Suppressor macrophage treated with lipopolysaccharide for 1 hour (primary cell): ENCODE results near the gene HSFX3.
"Not testable (repeated sequence)": the region's sequence is repeated elsewhere in the genome, so short reads cannot be mapped to it uniquely, and the experiment has no call there.

ENCODE experiments used
- DNase-seq, 3 donors: peaks; one replicate each; pipeline ENCODE4 v3.0.0-alpha.2; 2020 to 2022

The HSFX3 gene, protein sequence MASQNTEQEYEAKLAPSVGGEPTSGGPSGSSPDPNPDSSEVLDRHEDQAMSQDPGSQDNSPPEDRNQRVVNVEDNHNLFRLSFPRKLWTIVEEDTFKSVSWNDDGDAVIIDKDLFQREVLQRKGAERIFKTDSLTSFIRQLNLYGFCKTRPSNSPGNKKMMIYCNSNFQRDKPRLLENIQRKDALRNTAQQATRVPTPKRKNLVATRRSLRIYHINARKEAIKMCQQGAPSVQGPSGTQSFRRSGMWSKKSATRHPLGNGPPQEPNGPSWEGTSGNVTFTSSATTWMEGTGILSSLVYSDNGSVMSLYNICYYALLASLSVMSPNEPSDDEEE

DNA sequence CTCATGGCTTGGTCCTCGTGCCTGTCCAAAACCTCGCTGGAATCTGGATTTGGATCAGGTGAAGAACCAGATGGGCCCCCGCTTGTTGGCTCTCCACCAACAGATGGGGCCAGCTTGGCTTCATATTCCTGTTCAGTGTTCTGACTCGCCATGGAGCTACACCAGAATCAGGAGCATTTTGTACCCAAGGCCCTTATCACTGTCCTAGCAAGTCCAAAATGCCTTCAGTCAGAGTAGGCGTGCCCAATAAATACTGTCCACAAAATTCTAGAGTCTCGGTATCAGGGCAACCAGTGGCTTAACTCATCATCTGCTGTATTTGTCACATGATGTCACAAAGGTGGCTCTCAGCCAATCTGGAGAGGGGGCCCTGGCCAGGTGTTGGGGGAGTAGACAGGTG lies at the start of gene HSFX3:
Gene HSFX3, minus strand, starts transcription at position 224 of the 400 bp plus-strand sequence. Its CDS starts 72 bp downstream, at position 152.
- DNase-seq, result not testable (repeated sequence)

DNA sequence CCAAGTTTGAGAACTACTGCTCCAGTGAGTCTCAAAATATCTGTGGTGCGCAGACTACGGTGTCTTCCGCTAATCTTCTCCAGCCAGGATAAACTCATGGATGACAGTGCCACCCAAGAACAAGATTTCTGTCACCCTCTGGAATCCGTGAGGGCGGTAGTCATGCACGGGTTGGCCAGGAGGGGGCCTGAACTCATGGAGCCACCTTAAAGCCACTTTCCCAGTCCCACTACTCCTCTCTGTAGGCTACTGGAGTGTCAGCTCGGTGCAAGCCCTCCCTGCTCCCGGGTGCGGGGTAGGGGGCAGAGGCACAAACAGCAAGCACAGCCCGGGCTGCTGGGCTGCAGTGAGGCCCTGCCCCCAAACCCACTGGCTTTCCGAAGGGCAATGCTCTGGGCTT lies 48.9 kb upstream of the HSFX3 start:
- DNase-seq, result not testable (repeated sequence)

DNA sequence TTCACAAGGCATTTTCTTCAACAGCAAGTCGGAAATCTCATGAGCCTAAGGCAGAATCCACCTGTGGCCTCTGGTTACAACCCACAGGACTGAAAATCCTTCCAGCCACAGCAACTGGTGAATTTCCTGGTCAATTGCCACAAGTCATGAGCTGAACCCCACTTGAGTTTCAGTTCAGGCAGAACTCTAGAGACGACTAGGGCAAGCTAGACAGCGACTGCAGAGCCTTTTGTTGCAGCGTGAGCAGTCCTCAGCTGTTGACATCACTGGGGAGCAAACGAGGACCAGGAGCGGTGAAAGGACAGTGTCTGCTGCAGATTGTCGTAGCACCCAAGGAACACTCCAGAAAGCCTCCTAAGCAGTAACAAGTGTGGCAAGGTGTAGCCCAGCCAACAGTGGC lies 46.2 kb upstream of the HSFX3 start:
- DNase-seq, result not testable (repeated sequence)

DNA sequence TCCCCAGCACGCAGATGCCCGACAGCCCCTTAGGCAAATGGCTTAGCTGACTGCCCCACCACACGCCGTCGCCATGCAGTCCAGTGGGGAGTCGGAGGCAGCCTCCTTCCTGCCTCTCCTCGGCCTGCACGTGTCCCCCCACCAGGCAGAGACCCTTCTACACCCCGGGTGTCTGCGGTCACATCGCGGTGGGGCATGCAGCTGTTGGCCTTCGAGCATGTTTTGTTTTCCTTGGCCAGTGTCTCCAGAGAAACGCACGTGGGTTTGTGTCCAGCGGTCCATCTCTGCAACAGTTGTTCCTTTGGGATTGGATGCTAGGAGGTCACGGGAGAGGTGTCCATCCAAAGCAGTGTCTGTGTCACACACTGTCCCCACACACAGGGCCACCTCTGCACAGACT lies 45.5 kb upstream of the HSFX3 start, which contains the start of gene HSFX2:
Gene HSFX2, minus strand, starts transcription at position 101 of the 400 bp plus-strand sequence. CDS start 614 bp downstream, outside the sequence.
- DNase-seq, result not testable (repeated sequence)

DNA sequence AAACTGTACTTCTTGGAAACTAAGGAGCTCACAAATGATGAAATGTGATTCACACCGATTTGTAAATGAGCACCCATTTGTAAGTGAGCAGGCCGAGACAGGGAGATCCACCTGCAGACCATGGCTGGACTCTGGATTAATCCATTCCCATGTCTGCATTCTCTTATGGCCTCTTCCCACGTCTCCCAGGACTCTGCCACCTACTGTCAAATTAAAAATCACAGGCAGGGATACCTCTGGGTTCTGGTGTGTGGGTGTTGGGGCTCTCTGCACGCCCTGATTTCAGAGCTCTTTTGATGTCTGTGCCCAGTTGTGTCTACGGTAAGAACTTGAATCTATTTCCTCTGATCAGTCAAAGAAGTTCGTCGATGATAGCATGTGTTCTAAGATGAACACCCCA lies 41.3 kb upstream of the HSFX3 start:
- not testable (repeated sequence) for DNase-seq

DNA sequence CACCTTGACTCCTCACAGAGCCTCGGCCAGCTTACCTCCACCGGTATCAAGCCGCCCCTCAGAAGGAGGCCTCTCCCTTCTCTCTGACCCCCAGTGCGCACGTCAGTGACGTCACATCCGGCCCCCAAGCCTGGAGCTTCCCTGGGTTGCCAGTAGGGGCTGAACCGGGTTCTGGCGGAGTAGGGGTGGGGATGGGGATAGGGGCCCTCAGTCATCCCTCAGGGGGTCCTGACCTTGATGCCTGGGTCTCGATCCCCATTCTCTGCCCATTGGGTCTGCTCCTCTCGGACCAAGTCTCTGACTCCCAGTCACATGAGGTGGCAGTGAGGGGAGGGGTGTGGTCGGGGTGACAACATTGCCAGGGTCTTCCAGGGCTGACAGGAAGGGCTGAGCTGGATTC lies 37.6 kb upstream of the HSFX3 start, which contains the start of gene MAGEA9B:
Gene MAGEA9B, minus strand, starts transcription at position 101 of the 400 bp plus-strand sequence. CDS start 4,280 bp downstream, outside the sequence.
- DNase-seq, result not testable (repeated sequence)

DNA sequence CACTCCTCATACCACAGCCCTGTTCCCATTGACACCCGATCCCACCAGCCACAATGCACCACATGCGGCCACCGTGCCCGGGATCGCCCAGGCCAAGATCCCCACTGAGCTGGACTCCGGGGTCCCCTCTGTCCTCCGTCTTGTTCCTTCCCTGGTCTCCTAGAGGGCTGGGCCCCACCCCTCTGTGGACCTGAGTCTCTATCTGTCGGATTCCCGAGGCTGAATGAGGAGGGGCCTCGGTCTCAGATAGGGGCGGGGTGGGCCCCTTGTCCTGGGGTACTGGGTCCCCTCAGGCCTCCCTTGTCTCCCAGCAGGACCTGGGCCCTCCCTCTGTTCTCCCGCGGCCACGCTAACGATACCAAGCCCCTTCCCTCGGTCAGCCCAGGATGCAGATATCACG lies 35.9 kb upstream of the HSFX3 start:
- DNase-seq, result not testable (repeated sequence)

DNA sequence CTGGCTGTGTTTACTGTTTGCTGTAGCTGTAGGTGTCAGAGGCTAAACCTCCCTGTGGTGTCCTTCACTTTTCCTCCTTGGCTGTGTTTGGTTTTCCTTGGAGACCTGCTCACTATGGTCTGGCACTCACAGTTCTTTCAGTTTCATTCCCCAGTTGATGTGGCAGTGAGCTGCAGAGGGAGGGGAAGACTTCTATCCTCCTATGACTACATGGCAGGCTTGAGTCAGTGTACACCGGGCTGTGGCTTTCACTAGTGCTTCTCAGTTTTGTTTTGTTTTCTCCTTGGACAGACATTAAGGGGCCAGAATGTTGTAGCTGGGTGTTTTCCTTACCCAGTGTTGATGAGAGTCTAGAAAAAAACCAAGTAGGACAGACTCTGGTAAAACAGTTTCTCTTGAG lies 23.7 kb upstream of the HSFX3 start:
- not testable (repeated sequence) for DNase-seq

DNA sequence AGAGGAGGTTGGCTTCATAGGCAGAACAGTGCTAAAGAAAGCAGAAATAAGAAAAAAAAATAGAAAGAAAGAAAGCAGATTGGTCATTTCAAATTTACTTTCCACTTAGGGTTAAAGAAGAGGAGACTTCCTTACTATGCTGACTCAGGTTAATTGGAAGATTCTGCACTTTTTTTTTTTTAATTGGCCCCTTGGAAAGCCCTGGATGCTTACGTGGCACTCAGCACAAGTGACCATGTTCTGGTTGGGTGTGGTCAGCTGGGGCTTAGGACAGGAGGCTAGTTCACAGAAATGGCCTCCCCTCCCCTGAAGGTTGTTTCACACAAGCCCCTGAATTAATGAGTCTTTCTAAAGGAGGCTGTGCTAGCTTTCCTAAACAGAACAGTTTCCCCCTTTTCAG lies 23.0 kb upstream of the HSFX3 start:
- peak in 1 of 3 donors; percentile 12 for DNase-seq

DNA sequence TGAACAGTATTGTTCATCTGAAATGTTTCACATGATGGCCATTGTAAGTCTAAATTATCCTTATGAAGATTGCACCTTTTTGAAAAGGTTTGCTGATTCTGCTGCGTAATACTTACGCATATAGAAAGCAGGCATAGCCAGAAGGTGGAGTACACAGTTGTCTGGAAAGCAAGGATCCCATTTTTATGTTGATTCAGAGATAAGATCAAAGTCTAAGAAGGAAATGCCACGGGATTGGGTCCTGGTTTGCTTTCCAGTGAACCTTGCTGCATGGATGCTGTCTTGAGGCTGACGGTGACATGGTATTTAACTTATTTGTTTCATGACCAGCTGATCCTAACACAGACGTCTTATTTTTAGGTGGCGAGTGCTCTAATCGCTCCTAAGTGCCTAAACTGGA lies 22.0 kb upstream of the HSFX3 start:
- DNase-seq, result no peak

DNA sequence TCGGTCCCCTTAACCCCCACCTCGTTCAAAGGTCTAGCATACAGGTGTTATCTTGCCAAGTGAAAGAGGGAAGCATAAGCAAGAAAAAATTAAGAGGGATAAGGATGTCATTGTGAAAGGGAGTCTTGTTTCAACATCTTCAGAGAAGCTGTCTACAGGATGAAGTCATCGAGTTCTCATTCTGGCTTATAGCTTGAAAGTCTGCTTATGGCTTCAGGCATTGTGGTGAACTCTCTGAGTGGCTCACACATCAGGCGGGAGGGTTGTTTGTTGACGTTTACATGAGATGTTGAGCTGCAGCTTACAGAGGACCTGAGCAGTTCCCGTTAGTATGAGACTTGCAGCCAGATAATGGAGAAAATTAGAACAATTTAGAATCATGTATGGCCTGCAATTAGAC lies 20.9 kb upstream of the HSFX3 start:
- DNase-seq, result no peak

DNA sequence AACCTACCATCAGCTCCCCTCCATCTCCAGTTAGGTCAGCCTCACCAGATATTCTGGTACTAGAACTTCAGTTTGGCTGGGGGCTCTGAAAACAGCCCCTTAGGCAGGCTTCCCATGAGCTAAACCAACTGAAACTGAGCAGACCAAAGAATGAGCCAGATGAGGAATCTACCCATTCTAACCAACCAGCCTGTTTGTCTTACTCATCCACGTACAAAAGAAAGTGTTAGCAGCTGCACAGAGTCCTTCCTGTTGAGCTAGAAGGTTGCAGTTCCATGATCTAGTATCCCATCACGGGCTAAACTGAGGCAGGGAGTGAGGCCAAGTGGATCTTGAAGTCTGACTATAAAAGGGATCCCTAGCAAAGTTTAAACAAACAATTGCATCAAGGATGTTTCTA lies 20.0 kb upstream of the HSFX3 start:
- no peak for DNase-seq

DNA sequence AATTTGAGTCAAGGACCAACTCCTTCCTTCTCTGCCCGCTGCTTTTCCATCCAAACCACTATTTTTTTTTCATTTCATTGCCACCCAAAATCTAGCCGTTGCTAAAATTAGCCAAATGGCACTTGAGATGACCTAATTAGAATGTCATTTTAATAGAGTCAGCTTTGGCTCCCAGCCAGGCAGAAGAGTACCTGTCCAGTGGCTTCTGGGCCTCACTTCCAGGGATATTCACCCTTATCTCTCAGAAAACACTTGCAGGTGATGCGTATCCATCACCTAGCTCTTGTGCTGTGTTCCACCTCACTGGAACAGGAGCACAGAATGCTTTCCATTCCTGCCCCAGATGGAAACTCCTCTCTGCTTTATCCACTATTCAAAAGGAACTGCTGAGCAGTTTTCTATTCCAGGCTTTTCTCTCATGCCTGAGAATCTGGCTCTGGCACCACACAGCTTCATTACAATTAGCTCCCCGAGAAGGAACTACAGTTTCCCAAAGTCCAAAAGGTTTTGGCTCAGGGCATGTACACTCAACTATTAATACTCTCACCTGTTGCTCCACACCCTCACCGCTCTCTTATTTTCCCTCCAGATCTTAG lies 19.1 kb upstream of the HSFX3 start:
- no peak for DNase-seq

DNA sequence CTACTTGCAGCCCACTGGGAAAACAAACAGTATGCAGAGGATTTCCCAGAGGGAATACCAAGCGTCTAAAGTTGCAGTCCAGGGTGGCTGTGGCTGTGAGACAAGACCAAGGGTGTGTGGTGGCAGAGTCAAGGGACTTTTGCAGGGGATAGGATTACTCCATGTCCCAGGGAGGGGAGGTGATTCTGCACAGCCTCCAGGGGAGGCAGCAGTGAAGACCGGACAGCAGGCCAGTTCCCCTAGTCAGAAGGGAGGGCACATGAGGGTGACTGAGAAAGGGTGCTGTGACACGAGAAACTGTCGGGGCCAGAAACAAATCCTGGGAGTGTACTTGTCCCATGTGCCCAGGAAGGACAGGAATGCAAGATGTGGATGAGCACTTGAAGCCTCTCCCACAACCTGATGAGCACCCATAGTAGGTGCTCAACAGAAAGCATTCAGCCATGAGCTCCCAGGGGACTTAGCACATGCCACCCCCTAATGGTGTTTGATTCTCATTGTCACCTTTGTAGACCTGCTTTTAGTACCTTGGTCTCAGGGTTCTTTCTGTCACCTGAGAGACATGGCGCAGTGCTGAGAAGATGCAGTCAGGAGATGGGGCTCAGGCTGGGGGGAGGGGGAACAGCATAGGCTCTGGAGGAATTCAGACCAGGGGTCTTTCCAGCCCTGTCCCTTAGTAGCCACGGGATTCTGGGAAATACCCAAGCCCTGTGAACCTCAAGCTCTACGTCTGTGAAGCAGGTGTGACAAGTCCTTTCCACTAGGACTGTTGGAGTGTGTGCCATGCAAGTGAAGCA lies 18.1 kb upstream of the HSFX3 start:
- DNase-seq, result no peak

DNA sequence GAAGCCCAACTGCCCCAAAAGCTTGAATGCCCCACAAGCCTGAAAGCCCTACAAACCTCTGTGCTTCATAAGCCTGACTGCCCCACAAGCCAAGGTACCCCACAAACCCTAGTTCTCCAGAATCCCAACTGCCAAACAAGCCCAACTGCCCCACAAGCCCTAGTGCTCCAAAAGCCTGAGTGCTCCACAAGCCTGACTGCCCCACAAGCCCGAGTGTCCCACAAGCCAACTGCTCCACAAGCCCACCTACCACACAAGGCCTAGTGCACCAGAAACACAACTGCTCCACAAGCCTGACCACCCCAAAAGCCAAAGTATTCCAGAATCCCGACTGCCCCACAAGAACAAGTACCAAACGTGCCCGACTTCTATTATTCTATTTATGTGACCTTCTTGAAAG lies 13.6 kb upstream of the HSFX3 start:
- DNase-seq, result no peak

DNA sequence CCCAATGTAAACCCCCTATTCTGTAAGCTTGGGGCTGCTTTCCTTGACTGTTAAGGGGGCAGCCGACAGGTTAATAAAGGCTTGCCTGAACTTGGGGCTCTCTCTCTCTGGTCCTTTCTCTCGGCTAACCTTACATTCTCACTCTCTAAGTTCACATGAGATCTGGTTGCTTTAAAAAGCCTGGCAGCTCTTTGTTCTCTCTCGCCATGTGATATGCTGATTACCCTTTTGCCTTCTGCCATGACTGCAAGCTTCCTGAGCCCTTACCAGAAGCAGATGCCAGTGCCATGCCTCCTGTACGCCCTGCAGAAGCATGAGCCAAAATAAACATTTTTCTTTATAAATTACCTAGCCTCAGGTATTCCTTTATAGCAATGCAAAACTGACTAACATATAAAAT lies 5.5 kb upstream of the HSFX3 start:
- not testable (repeated sequence) for DNase-seq

DNA sequence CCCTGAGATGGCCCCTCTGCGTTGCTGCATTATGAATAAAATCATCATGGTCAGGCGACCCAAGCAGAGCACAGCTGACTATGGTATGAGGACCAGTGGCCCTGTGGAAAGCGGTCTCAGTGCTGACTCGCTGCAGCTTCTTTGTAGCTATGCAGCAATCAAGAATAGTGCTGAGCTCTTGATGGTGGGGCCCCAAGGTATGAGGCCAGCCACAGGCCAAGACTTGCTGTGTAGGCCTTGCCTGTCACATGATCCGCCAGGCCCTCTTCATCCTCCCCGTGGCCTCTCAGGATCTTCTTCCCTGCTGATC lies 2.2 kb upstream of the HSFX3 start:
- not testable (repeated sequence) for DNase-seq

DNA sequence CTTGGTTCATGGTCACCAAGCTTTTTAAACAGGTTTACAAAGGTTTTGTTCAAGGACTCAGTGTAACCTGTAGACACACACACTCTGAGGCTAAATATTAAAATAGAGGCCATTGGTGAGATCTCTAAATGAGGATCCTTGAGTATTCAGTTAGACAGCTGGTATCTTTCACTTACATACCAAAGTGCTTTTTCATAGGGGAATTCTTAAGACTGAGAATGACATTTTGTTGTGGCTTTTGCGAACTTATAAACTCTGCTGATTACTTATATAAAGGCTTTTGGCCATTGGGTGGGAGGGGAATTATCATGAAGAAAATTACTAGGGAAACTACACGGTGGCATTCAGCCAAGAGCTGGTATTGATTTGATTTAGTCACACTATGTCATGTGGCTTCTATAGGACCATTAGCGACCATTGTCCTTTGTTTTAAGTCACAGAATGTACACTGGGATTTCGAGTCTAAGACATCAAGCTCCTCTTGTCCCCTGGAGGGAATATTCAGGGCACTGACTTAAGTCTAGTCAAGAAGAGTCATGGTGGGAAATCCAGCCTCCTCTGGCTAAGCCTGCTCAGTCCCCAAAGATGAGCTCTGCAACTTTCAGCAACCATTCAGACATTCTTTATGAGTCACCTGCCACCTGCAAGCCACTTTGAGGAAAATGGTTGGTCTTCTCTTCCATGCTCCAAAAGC lies 1.7 kb upstream of the HSFX3 start:
- not testable (repeated sequence) for DNase-seq

DNA sequence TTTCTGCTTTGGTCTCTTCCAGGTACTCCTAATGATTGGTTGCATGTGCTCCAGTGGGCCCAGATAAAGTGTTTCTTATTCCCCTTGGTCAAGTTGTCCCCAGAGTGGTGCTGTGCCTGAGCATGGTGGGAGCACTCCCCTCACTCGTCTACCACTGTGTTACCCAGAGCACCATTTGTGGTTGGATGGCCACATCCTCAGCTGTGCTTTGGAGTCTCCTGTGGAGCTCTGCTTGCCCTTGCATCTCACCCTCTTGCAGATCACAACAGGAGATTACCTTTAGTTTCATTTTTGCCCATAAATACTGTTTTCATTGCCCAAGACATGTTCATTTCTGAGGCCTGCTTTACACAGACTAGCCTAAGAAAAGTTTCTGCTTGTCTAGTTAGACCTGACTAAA lies 730 bp upstream of the HSFX3 start:
- DNase-seq, result not testable (repeated sequence)

DNA sequence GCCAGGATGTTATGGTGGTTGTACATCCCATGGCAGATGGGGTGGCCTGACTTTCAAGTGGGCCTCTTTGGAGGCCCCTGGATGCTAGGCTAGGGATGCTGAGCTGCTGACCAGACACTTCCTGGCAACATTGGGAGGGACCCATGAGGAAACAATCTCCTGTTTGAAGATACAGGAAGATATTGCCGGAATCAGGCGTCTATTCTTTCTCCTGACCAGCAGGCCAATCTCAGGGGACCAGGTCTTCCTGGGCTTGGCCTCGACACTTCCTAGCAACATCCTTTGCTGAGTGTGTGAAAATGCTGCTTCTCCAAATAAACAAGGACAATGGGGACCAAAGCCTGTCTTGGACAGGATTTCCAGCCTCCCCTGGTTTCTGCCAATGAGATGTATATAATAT lies 1.9 kb downstream of the HSFX3 start:
- not testable (repeated sequence) for DNase-seq

DNA sequence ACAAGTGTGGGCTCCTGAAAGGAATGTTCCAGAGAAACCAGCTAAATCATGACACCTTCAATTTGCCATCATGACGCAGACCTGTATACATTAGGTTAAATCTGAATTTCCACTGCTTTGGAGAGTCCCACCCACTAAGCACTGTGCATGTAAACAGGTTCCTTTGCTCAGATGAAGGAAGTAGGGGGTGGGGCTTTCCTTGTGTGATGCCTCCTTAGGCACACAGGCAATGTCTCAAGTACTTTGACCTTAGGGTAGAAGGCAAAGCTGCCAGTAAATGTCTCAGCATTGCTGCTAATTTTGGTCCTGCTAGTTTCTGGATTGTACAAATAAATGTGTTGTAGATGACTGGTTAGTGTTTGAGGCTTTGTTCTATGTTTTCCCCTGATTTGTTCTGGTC lies 2.8 kb downstream of the HSFX3 start:
- not testable (repeated sequence) for DNase-seq

DNA sequence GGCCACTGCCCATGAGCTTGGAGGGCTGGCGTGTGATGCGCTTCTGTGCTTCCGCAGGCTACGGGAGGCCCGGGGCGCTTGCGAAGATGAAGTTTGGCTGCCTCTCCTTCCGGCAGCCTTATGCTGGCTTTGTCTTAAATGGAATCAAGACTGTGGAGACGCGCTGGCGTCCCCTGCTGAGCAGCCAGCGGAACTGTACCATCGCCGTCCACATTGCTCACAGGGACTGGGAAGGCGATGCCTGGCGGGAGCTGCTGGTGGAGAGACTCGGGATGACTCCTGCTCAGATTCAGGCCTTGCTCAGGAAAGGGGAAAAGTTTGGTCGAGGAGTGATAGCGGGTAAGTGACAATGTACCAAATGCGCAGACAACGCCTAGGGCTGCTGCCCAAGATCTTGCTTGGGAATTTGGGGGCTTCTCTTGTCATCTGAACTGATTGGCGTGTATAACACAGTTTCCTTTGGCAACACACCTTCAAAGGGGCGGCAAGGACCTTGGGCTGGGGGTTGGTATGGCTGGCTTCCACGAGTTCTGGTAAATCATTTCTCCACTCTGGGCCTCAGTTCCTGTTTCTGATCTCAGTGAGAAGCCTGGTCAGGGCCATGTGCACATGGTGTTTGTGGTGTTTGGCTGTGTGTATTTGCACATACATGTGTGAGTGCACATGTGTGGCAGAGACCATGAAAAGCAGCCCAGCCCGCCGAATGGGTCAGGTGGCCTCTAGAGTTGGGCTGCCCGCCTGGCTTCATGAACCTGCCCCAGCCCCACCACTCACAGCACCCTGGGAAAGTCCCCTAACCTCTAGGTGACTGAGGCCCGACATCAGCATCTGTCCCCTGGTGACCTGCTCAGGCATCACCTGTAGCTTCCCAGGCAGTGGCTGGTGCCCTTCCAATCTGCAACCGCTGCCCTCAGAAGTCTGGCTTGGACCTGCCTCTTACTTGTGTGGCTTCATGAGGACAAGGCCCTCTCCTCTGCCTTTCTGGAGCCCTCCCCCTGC lies 3.9 kb downstream of the HSFX3 start:
- DNase-seq, result peak in 2 of 3 donors; percentile 7 to 33
